Iris pigment epithelial cell (primary cell): Measurements from ENCODE around the gene AGXT.

Experiments
- DNase-seq: peaks from one replicate; pipeline ENCODE4 v3.0.0-alpha.2; 2011; ENCODE audit warnings: low read depth

Gene AGXT

DNA sequence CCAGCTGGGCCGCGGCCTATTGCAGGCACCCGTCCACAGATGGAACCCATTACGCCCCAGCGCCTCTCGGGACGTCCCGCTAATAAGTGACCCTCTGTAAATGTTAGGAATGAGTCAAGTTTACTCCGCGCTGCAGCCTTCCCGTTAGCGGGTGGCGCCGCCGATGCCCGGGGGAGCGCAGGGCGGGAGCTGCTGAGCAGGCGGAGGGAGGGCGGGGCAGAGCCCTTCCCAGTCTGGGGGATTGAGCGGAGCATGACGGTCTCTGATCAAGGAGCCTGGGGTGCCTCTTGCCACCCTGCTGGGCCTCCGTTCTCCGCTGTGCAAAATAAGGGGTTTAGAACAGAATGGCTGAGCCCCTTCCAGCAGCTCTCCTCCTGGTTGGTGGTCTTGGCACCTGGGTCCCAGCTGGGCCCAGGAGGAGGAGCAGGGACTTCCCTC lies 48.0 kb downstream of the AGXT start:
- peak; percentile 57 for DNase-seq

GRCh38 chr2:240917009-240917683 lies 48.5 kb downstream of the AGXT start:
- no peak for DNase-seq

- no peak for DNase-seq
Observed at GRCh38 chr2:240917684-240918257, 49.1 kb downstream of the AGXT start.

- DNase-seq = no peak
Observed at GRCh38 chr2:240918258-240919091, 49.9 kb downstream of the AGXT start.

DNA sequence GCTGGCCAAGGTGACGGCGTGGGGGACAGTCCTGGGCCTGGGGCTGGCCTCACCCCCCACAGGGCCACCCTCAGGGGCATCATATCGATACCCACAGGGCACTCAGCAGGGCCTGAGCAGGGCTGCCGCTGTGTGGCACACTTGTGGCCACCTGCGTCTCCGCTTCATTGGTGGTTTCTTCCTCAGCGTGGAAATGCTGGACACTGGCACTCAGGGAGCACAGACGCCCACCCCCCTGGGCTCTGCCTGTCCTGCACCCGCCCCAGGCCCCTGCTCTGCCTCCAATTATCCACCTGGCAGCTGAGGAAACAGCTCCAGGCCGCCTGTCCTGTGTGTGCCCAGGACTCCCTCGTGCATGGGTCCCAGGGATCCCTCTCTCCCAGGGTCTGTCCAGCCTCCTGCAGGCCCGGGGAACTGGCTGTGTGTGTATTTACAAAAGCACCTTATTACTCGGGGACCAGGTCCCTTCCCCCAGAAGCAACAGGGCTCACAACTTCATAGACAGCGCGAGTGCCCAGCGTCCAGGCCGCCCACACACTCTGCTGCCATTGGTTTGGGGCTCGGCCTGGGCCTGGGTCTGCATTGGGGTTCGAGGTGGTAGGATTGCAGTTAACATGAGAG lies 50.6 kb downstream of the AGXT start:
- DNase-seq = no peak

- no peak for DNase-seq
Observed at GRCh38 chr2:240919786-240920782, 51.5 kb downstream of the AGXT start.

GRCh38 chr2:240920783-240921231 lies 52.2 kb downstream of the AGXT start:
- DNase-seq = peak; percentile 8

GRCh38 chr2:240921311-240921994 lies 52.8 kb downstream of the AGXT start:
- DNase-seq = peak; percentile 96

GRCh38 chr2:240921995-240922244 lies 53.3 kb downstream of the AGXT start:
- no peak for DNase-seq

DNA sequence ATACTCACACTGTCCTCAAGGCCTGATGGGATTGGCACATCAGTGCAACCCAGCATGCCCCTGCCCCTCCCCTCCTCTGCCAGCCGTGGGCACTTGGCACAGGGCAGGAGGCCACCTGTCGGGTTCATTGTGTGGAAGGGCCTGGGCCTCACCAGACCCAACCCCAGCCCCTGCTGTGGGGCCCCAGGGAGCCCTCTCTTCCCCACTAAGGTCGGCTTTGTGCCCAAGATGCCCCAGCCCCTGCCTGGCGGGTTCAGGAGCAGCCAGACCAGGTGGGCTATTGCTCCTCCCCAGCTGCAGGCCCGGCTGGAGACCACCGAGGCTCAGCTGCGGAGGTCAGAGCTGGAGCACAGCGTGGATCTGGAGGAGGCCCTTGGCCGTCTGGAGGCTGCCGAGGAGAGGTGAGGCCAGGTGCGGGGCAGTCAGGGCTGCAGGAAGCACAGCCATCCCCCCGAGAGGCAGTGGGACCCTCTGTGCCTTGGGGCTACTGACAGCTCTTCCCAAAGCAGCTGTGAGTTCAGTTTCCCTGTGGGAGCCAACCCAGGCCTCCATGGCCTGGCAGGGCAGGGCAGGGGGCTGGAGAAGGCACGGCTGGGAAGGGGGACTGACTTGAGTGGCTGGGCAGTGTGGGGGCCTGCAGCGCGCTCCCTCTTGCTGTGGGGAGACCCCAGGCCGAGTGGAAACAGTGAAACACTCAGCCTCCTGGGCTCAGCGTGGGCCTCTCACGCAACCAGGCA lies 53.8 kb downstream of the AGXT start:
- no peak for DNase-seq

DNA sequence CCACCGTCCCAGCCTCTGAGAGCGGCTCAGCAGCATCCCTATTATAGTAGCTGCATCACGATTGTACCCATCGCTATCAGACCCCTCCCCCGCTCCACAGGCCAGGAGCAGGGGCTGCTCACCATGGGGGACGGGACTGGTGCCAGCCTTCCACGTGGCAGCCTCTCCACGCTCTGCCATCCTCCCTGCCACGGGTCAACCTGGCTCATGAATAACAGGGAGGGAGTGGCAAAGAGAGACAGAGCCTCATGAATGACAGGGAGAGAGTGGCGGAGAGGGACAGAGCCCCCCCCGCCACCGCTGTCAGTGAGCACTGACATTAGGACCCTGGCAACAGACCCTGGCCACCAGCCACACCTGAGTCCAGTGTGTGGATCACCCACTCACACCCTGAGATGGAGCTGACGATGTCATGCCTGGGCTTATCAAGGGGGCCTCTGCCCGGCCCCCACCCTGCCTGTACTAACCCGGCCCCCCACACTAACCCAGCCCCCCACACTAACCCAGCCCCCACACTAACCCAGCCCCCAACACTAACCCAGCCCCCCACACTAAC lies 54.4 kb downstream of the AGXT start:
- no peak for DNase-seq

DNA sequence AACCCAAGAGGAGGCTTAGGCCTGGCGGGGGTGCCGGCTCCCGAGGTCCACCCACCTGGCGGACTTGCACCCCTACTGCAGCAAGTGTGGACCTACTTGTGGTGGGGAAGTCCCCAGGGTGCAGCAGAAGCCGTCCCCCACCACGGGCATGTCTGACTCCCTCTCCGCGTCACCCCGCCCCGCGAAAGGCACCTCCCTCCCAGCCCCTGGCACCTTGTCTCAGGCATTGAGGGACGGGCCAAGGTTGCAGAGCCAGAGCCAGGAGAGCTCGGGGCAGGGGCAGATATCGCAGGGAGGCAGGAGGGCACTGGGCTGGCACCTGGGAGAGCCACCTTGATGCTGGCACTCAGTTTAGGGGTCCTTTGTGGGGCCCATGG lies 56.6 kb downstream of the AGXT start:
- DNase-seq = no peak

- no peak for DNase-seq
Observed at GRCh38 chr2:240925568-240926515, 57.2 kb downstream of the AGXT start.

GRCh38 chr2:240926516-240927389 lies 58.1 kb downstream of the AGXT start:
- no peak for DNase-seq

DNA sequence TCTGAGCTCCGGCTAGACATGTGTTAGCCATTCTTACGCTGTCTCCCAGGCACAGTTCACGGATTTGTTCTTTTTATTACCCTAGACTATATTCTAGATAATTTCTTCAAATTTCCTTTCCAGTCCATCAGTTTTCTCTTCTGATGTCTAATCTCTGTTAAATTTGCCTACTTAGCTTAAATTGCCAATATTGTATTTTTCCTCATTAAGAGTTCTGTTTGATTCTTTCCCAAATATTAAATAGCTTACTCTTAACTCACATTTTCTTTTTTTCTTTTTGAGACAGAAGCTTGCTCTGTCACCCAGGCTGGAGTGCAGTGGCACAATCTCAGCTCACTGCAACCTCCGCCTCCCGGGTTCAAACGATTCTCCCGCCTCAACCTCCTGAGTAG lies 58.8 kb downstream of the AGXT start:
- DNase-seq = no peak

GRCh38 chr2:240928476-240929363 lies 60.1 kb downstream of the AGXT start:
- no peak for DNase-seq
